ENCODE results near the gene CAPSL.
"Not testable (repeated sequence)": the region's sequence is repeated elsewhere in the genome, so short reads cannot be mapped to it uniquely, and the experiment has no call there.

Gene CAPSL

GRCh38 chr5:35870605-35871004 is 67.8 kb downstream of the CAPSL start:
- no peak for DNase-seq

- no peak for DNase-seq
Measured at GRCh38 chr5:35869685-35870277, 68.6 kb downstream of the CAPSL start.

DNA sequence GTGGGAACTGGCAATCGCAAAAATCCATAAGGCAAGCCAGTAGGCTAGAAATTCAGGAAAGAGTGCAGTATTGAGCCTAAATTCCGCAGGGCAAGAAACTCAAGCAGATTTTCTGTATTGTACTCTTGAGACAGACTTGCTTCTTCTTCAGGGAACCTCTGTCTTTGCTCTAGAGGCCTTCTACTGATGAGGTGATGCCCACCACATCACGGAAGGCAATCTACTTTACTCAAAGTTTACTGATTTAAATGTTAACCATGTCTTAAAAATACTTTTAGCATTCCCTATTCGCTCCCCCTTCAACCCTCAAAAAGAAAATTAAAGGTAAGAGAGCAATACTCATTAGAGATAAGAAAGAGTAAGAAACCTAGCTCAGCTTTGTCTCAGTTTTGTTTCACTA is 70.4 kb downstream of the CAPSL start:
- DNase-seq = no peak

GRCh38 chr5:35863159-35863558 is 75.3 kb downstream of the CAPSL start:
- DNase-seq = no peak

DNA sequence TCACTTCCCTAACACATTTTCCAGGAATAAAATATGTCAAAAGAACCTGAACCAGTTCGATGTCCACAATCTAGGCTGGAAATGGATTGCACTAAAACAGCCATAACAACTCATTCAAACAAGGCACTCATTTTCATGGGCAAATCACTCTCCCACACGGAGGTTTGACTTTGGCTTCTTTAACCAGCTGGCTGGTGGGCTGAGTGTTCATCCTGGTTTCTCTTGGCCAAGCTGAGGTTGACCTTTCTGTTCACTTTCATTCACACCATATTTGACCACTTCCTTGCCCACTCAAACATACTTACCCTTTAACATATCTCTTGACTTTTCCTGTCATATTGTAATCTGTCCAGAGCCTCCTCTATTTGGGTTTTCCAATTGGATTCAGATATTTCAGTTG is 76.3 kb downstream of the CAPSL start:
- DNase-seq = no peak

DNA sequence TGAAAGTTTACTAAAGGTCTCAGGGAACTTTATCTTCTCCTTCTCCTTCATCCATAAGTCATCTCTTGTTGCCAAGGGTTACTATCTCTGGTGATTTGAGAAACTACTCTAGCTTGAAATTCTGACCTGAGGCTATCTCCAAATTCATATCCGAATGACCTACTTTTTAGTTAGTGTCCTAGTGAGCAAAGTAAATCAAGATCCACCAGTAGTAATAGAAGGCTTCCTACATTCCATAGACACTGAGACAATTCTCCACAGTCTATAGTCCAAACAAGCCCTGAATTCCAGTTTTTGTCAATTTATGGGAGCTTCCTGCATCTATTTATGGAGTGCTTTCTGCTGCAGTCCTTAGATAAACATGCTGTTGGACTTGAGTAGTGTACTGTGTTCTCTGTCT is 76.7 kb downstream of the CAPSL start:
- no peak for DNase-seq

GRCh38 chr5:35860686-35861085 is 77.7 kb downstream of the CAPSL start:
- DNase-seq = no peak

DNA sequence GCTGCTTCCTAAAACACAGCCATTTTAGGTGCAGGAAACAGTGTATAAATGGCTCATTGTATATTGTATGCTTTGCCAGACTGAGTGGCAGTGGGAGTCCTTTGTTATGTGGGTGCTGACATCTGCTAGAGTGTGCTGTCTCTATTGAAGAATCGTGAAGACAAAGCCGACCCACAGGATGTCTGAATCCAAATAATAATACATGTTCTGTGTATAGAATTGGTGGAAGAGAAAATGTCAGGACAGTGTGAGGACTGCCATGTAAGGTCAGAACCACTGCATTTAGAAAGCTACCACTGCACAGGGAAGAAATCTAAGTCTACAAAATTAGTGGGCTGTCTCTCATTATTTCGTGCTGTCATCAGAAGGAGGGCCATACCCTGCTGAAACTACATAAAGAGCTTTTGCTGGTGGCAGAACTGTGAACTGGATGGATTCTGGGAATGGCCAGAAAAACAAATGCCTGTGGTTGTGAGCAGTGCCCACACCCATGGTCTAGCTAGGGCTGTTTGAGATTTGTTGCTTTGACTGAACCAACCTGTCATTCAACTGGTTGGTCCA is 79.2 kb downstream of the CAPSL start:
- no peak for DNase-seq

- DNase-seq = no peak
Measured at GRCh38 chr5:35857606-35858205, 80.7 kb downstream of the CAPSL start.

GRCh38 chr5:35856765-35857351 is 81.6 kb downstream of the CAPSL start, which contains the start of gene IL7R:
Gene IL7R (plus strand): TSS chr5:35856891. CDS start chr5:35856978, 87 bp downstream.
- DNase-seq = no peak

DNA sequence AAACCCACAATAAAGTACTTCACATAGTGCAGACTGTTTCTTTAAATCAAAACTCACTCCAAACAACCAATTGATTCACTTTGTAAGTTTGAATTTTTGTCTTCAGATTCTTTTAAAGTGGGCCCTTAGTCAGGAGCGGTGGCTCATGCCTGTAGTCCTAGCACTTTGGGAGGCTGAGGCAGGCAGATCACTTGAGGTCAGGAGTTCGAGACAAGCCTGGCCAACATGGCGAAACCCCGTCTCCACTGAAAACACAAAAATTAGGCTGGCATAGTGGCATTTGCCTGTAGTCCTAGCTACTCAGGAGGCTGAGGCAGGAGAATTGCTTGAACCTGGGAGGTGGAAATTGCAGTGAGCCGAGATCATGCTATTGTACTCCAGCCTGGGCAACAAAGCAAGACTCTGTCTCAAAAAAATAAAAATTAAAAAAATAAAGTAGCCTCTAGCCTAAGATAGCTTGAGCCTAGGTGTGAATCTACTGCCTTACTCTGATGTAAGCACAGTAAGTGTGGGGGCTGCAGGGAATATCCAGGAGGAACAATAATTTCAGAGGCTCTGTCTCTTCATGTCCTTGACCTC is 82.1 kb downstream of the CAPSL start:
- not testable (repeated sequence) for DNase-seq

DNA sequence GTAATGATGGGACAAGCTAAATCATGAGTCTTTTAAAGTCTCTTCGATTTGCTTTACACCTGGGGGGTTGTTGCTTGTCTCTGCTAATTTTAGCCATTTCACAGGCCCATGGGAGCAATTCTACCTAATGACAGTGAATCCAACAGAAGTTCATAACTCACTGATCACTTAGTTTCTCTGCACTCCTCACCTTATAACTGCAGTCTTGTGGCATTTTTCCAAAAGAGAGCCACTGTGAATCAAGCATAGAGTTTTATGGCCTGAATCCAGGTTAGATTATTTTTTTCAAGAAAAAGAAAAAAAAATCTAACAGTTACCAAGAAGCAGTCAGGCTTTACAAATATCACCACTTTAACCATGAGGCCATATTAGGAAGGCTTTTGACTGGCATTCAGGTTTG is 83.2 kb downstream of the CAPSL start:
- DNase-seq = no peak
